B cell (primary cell): ENCODE measurements around the gene AKR1B1. TPM values are rescaled to one million over a fixed set of nuclear protein-coding genes. Genes with fewer than 3 reads are reported as not detected.

Experiments
- ATAC-seq: fragments of 200-7000 bp; cut with Tn5 transposase; one replicate; pipeline ENCODE4 v1.10.0; 2021; ENCODE audit warnings: low read depth, mild to moderate bottlenecking, moderate number of reproducible peaks, moderate library complexity
- CTCF ChIA-PET: fragments of 350-600 bp; sonication (Branson Sonifier 250); formaldehyde crosslinking; loops from one replicate; lab custom pipeline; 2021; ENCODE audit warnings: antibody characterized with exemption, inconsistent platforms; lab: Charles Lee
- POLR2A ChIA-PET: fragments of 350-600 bp; sonication (Branson Sonifier 250); formaldehyde crosslinking; loops from one replicate; lab custom pipeline; 2021; ENCODE audit warnings: antibody characterized with exemption; lab: Charles Lee
- DNase-seq: peaks from one replicate; pipeline ENCODE4 v3.0.0; 2013
- H2AFZ ChIP-seq: 2 replicates; pipeline ENCODE4 v1.6.1; 2012; ENCODE audit warnings: mild to moderate bottlenecking, low read depth, low read length; ENCODE audit not compliant: insufficient read depth, poor library complexity, severe bottlenecking
- H3K27ac ChIP-seq, 2 donors: 1 replicate in 1 of 2; 2 replicates in 1 of 2; pipeline ENCODE4 v1.5.1; 2012 to 2013; ENCODE audit warnings: low read length in 2 of 2, mild to moderate bottlenecking in 2 of 2, moderate library complexity in 1 of 2
- H3K27me3 ChIP-seq, 4 experiments: fragments of 200-600 bp in 1 of 4; sonication (generic) in 1 of 4; replicated peaks in 1 of 4; 1 replicate in 2 of 4; 2 replicates in 2 of 4; pipeline versions ENCODE4 v1.6.1 to v1.7.0; 2013 to 2016; ENCODE audit warnings: low read length in 3 of 4, mild to moderate bottlenecking in 2 of 4, mixed read lengths in 1 of 4, moderate library complexity in 1 of 4; ENCODE audit not compliant: insufficient read depth in 4 of 4, control insufficient read depth in 3 of 4; ENCODE audit errors: control extremely low read depth in 1 of 4
- H3K36me3 ChIP-seq, 2 experiments: replicated peaks in 1 of 2; 1 replicate in 1 of 2; 2 replicates in 1 of 2; pipeline versions ENCODE4 v1.6.1 to v1.7.1; 2013; ENCODE audit warnings: low read length in 1 of 2; ENCODE audit not compliant: insufficient read depth in 2 of 2, control insufficient read depth in 1 of 2; ENCODE audit errors: control extremely low read depth in 1 of 2, extremely low read depth in 1 of 2
- H3K4me1 ChIP-seq, 2 donors: fragments of 200-600 bp in 1 of 2; sonication (generic) in 1 of 2; 1 replicate in 1 of 2; 2 replicates in 1 of 2; pipeline versions ENCODE4 v1.5.1 to v1.6.1; 2013 to 2017; ENCODE audit warnings: low read length in 2 of 2; ENCODE audit not compliant: control insufficient read depth in 2 of 2, insufficient read depth in 2 of 2
- H3K4me2 ChIP-seq: replicated peaks from 2 replicates; pipeline ENCODE3; 2012; ENCODE audit warnings: mild to moderate bottlenecking, low read depth, low read length; ENCODE audit not compliant: poor library complexity, severe bottlenecking
- H3K4me3 ChIP-seq, 5 experiments: fragments of 200-600 bp in 1 of 5; sonication (generic) in 1 of 5; 1 replicate in 3 of 5; 2 replicates in 2 of 5; pipeline versions ENCODE4 v1.5.1 to v1.7.0; 2011 to 2016; ENCODE audit warnings: low read length in 4 of 5, mild to moderate bottlenecking in 4 of 5, low read depth in 2 of 5, control low read depth in 1 of 5, moderate library complexity in 1 of 5; ENCODE audit not compliant: insufficient read depth in 1 of 5; ENCODE audit errors: control extremely low read depth in 1 of 5, extremely low read depth in 1 of 5
- H3K79me2 ChIP-seq: fragments of 200-600 bp; sonication (generic); one replicate; pipeline ENCODE4 v1.6.0; 2016; ENCODE audit warnings: low read length; ENCODE audit not compliant: control insufficient read depth, insufficient read depth
- H3K9ac ChIP-seq: fragments of 200-600 bp; sonication (generic); 2 replicates; pipeline ENCODE4 v1.6.1; 2017; ENCODE audit warnings: mild to moderate bottlenecking, low read length, moderate library complexity
- H3K9me3 ChIP-seq, 3 donors: one replicate each; pipeline versions ENCODE4 v1.6.1 to v1.7.1; 2013; ENCODE audit warnings: low read length in 2 of 3; ENCODE audit not compliant: control insufficient read depth in 2 of 3, insufficient read depth in 1 of 3; ENCODE audit errors: control extremely low read depth in 1 of 3
- H4K20me1 ChIP-seq: 2 replicates; pipeline ENCODE4 v1.6.0; 2012; ENCODE audit warnings: mild to moderate bottlenecking, low read length; ENCODE audit not compliant: insufficient read depth, control insufficient read depth, poor library complexity, severe bottlenecking
- H3K27ac Mint-ChIP-seq: one replicate; pipeline ENCODE4 v1.8.0; 2021; ENCODE audit warnings: mixed read lengths
- H3K27me3 Mint-ChIP-seq: one replicate; pipeline ENCODE4 v1.8.0; 2021; ENCODE audit warnings: mixed read lengths
- H3K4me1 Mint-ChIP-seq: one replicate; pipeline ENCODE4 v1.8.0; 2021; ENCODE audit warnings: mixed read lengths
- H3K4me3 Mint-ChIP-seq: one replicate; pipeline ENCODE4 v1.8.0; 2021; ENCODE audit warnings: mixed read lengths
- H3K9me3 Mint-ChIP-seq: one replicate; pipeline ENCODE4 v1.8.0; 2022; ENCODE audit warnings: mixed read lengths; ENCODE audit not compliant: insufficient read depth
- EZH2 ChIP-seq: IDR thresholded peaks from 2 replicates; pipeline ENCODE4 v1.6.1; 2012; ENCODE audit warnings: borderline replicate concordance, low read depth, mild to moderate bottlenecking, moderate library complexity, low read length; ENCODE audit not compliant: insufficient read depth, poor library complexity, severe bottlenecking
- WGBS: methylation state at CpG from one replicate; pipeline ENCODE4 v1.1.5; 2013; ENCODE audit warnings: missing lambda C conversion rate; ENCODE audit not compliant: insufficient coverage; 5-methylcytosine and 5-hydroxymethylcytosine counted together
- intact Hi-C: fragments of 100-400 bp; cut with micrococcal nuclease; formaldehyde crosslinking; loops from one replicate; pipeline ENCODE4 v1.10.0; 2022
- polyA plus RNA-seq: library from polyadenylated mRNA; depleted of rRNA; stranded (reverse); fragments of >200 nt; gene quantifications from 2 replicates; pipeline ENCODE4 v1.2.3, GENCODE V29; 2012
- total RNA-seq, 2 donors: library from RNA; stranded (reverse); fragments of 120-200 nt in 1 of 2; gene quantifications; 1 replicate in 1 of 2; 2 replicates in 1 of 2; pipeline versions ENCODE4 v1.2.3 to v1.2.4, GENCODE V29; 2013 to 2022
- TF ChIP-seq, protein P1 (sequence below): fragments of 200-600 bp; IDR thresholded peaks from one replicate; pipeline ENCODE4 v1.8.0; 2022; ENCODE audit warnings: antibody characterized with exemption, mild to moderate bottlenecking

AKR1B1 gene
- total and polyA plus RNA-seq, 2 donors (not counting 1 experiment from before 2014, with no cell fraction given) = 82.9 to 89.6 TPM

DNA sequence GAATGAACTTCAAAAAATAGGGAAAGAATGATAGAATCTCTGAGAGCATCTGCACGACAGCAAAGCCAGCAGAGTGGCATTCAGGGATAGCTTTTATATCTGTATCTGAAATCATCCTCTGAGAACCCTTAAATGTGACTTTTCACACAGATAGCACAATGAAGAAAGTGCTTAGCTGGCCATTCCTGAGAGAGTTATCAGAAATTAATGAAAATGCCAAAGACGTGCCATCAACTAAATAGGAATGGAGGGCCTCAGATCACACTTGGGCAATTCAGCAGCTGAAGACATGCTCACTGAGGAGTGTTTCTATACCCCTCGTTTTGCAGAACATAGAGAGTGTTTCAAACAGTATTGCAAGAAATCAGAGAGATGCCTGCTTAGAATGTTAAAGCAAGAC lies 51.6 kb downstream of the AKR1B1 start:
- TF ChIP-seq, protein P1, sequence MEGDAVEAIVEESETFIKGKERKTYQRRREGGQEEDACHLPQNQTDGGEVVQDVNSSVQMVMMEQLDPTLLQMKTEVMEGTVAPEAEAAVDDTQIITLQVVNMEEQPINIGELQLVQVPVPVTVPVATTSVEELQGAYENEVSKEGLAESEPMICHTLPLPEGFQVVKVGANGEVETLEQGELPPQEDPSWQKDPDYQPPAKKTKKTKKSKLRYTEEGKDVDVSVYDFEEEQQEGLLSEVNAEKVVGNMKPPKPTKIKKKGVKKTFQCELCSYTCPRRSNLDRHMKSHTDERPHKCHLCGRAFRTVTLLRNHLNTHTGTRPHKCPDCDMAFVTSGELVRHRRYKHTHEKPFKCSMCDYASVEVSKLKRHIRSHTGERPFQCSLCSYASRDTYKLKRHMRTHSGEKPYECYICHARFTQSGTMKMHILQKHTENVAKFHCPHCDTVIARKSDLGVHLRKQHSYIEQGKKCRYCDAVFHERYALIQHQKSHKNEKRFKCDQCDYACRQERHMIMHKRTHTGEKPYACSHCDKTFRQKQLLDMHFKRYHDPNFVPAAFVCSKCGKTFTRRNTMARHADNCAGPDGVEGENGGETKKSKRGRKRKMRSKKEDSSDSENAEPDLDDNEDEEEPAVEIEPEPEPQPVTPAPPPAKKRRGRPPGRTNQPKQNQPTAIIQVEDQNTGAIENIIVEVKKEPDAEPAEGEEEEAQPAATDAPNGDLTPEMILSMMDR = no peak
- TF ChIP-seq EZH2 = no peak
- Histone ChIP-seq H3K27me3 (peaks cover 0 to 3% (median 0%) of the 10 kb centered on the region in 4 experiments), H2AFZ (no peak overlapping the region), H3K9me3 (peaks cover 0 to 12% (median 3%) of the 10 kb centered on the region in 3 donors), H3K4me1 (no peaks in the 10 kb centered on the region), H3K4me3 (no peak overlapping the region), H3K79me2 (no peaks in the 10 kb centered on the region), H3K36me3 (no peaks in the 10 kb centered on the region), H3K9ac (no peak overlapping the region), H3K27ac (no peak overlapping the region), H3K4me2 (no peak overlapping the region), H4K20me1 (no peaks in the 10 kb centered on the region)
- intact Hi-C loops = no loop called here
- H3K27me3 Mint-ChIP-seq = peaks cover 26% of the 10 kb centered on the region
- ATAC-seq (no peak), DNase-seq (no peak)
- H3K9me3 Mint-ChIP-seq = no peaks in the 10 kb centered on the region
- POLR2A ChIA-PET = no interaction called here
- no peak overlapping the region for H3K4me3 Mint-ChIP-seq
- H3K27ac Mint-ChIP-seq = no peak overlapping the region
- CTCF ChIA-PET = interaction anchor here (0.6 kb wide), 1 partner anchor 132 kb away, joined by 3 read pairs; no protein-coding TSS in a partner anchor
- WGBS = 80% methylated on average over 2 of the region's 3 CpGs
- no peaks in the 10 kb centered on the region for H3K4me1 Mint-ChIP-seq

DNA sequence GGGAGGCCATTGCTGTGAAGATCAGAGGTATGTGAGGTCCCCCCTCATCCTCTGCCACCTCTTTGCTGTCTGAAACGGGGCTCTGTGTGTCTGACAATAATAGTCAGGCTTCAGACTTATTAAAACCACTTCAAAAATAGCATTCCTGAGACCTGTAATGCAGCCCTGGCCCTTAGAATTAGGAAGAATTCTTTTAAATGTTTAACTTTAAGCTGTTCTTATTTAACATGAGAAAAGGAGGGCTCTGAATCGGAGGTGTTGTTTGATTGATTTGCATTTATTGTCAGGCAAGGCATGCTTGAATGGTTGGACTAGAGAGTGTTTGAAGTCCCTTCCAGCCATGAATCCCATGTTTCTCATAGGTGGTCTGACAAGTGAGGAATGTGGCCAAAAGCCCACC lies 52.5 kb downstream of the AKR1B1 start:
- no peak for ATAC-seq
- intact Hi-C loops = no loop called here
- no peaks in the 10 kb centered on the region for H3K4me1 Mint-ChIP-seq
- Histone ChIP-seq H3K4me3 (no peak overlapping the region), H3K36me3 (no peaks in the 10 kb centered on the region), H3K4me2 (no peak overlapping the region), H3K79me2 (no peaks in the 10 kb centered on the region), H2AFZ (no peak overlapping the region), H3K9me3 (peaks cover 0 to 12% (median 3%) of the 10 kb centered on the region in 3 donors), H3K4me1 (no peaks in the 10 kb centered on the region), H4K20me1 (no peaks in the 10 kb centered on the region), H3K27ac (no peak overlapping the region), H3K27me3 (peaks cover 0 to 3% (median 0%) of the 10 kb centered on the region in 4 experiments), H3K9ac (no peak overlapping the region)
- no peak overlapping the region for H3K4me3 Mint-ChIP-seq
- ChIA-PET CTCF (no interaction called here), POLR2A (no interaction called here)
- no peak for DNase-seq
- WGBS = 20% methylated on average over 1 of the region's 2 CpGs
- no peak overlapping the region for H3K27ac Mint-ChIP-seq
- peaks cover 22% of the 10 kb centered on the region for H3K27me3 Mint-ChIP-seq
- no peaks in the 10 kb centered on the region for H3K9me3 Mint-ChIP-seq
- no peak for TF ChIP-seq EZH2
- TF ChIP-seq, protein P1 = no peak
